ENCODE data around the gene RHBDF1.

DNA sequence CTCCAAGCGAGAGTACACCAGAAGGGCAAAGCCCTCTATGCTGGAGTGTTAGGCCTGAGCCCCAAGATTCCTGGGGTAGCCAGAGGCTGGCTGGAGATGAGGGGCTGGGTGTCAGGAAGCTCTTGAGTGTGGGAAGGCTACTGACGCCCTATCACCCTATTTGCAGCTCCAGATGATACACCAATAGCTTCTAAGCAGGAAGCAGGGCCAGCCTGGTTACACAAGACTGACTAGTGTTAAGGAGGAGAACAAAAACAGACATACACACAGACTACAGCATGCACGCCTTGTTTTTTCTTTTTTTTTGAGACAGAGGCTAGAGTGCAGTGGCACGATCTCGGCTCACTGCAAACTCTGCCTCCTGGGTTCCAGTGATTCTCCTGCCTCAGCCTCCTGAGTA lies 34.9 kb downstream of the RHBDF1 start:
- TF ChIP-seq, protein P1, sequence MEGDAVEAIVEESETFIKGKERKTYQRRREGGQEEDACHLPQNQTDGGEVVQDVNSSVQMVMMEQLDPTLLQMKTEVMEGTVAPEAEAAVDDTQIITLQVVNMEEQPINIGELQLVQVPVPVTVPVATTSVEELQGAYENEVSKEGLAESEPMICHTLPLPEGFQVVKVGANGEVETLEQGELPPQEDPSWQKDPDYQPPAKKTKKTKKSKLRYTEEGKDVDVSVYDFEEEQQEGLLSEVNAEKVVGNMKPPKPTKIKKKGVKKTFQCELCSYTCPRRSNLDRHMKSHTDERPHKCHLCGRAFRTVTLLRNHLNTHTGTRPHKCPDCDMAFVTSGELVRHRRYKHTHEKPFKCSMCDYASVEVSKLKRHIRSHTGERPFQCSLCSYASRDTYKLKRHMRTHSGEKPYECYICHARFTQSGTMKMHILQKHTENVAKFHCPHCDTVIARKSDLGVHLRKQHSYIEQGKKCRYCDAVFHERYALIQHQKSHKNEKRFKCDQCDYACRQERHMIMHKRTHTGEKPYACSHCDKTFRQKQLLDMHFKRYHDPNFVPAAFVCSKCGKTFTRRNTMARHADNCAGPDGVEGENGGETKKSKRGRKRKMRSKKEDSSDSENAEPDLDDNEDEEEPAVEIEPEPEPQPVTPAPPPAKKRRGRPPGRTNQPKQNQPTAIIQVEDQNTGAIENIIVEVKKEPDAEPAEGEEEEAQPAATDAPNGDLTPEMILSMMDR (IDR thresholded peaks at IDR 0.05; ENCODE audit: low read length): no peak
- TF ChIP-seq EZH2phosphoT487 (IDR thresholded peaks at IDR 0.05; ENCODE audit: low read length) (no peak), EZH2 (optimal IDR thresholded peaks at IDR 0.05; ENCODE audit: low read depth, low read length) (no peak)
